ENCODE results near the gene ELOA2.

The ELOA2 gene, protein sequence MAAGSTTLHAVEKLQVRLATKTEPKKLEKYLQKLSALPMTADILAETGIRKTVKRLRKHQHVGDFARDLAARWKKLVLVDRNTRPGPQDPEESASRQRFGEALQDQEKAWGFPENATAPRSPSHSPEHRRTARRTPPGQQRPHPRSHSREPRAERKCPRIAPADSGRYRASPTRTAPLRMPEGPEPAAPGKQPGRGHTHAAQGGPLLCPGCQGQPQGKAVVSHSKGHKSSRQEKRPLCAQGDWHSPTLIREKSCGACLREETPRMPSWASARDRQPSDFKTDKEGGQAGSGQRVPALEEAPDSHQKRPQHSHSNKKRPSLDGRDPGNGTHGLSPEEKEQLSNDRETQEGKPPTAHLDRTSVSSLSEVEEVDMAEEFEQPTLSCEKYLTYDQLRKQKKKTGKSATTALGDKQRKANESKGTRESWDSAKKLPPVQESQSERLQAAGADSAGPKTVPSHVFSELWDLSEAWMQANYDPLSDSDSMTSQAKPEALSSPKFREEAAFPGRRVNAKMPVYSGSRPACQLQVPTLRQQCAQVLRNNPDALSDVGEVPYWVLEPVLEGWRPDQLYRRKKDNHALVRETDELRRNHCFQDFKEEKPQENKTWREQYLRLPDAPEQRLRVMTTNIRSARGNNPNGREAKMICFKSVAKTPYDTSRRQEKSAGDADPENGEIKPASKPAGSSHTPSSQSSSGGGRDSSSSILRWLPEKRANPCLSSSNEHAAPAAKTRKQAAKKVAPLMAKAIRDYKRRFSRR

GRCh38 chr18:47035156-47035671 lies at the start of gene ELOA2:
ELOA2 (minus strand) TSS chr18:47035621; CDS start chr18:47035264, 357 bp downstream.
- no peaks in the 10 kb centered on the region for H3K4me1 ChIP-seq (ENCODE audit: control insufficient read depth, insufficient read depth, low read length)
- H3K27ac ChIP-seq (ENCODE audit: low read depth, low read length) = no peak within 1 kb of the TSS
- H3K27me3 ChIP-seq (ENCODE audit: control insufficient read depth, insufficient read depth, low read length) = no peaks in the 10 kb centered on the region
- H3K4me3 ChIP-seq (ENCODE audit: low read depth, low read length) = no peak within 1 kb of the TSS
- H3K36me3 ChIP-seq (ENCODE audit: control insufficient read depth, insufficient read depth, low read length) = no peaks in the 10 kb centered on the region
- H3K9me3 ChIP-seq (ENCODE audit: control insufficient read depth, insufficient read depth, low read length) = no peaks in the 10 kb centered on the region
- no peak within 1 kb of the TSS for H3K9ac ChIP-seq (ENCODE audit: low read depth, low read length)

DNA sequence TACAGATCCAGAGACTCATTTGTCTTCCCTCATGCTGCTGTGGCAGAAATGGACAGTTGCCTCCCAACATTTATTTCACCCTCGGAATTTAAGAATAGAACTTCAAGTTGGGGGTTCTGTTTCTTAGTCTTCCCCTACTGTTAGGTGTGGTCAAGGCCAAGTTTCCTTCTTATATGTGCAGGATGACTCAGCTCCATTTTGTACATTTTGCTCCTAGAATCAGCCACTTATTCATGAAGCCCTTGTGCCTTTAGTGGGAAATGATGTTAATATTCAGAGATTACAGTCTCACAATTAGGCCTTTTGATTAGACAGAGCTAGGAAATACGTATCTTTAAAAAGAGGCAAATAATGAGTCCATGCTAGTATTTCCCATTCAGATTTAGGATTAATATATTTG lies 46.2 kb upstream of the ELOA2 start:
- no peaks in the 10 kb centered on the region for H3K36me3 ChIP-seq (ENCODE audit: control insufficient read depth, insufficient read depth, low read length)
- peaks cover 3% of the 10 kb centered on the region; the same call in 1 of the 2 replicates for H3K4me1 ChIP-seq (ENCODE audit: control insufficient read depth, insufficient read depth, low read length)
- no peak overlapping the region for H3K4me3 ChIP-seq (ENCODE audit: low read depth, low read length)
- no peak overlapping the region for H3K27ac ChIP-seq (ENCODE audit: low read depth, low read length)
- no peaks in the 10 kb centered on the region for H3K9me3 ChIP-seq (ENCODE audit: control insufficient read depth, insufficient read depth, low read length)
- no peaks in the 10 kb centered on the region for H3K27me3 ChIP-seq (ENCODE audit: control insufficient read depth, insufficient read depth, low read length)
- no peak overlapping the region for H3K9ac ChIP-seq (ENCODE audit: low read depth, low read length)

DNA sequence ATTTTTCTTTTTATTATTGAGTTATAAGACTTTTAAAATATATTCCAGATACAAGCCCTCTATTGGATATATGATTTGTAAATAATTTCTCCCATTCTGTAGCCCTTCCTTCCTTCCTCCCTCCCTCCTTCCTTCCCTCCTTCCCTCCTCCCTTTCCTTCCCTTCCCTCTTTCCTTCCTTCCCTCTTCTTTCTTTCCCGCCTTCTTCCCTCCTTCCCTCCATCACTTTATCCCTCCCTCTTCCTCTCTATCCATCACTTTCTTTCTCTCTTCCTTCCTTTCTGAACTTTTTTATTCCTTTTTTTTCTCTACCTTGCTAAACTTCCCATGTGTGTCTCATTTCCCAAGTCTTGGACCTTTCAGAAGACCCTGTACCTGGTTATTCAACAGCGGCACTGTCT lies 45.5 kb upstream of the ELOA2 start:
- Histone ChIP-seq H3K27ac (ENCODE audit: low read depth, low read length) (no peak overlapping the region), H3K4me3 (ENCODE audit: low read depth, low read length) (no peak overlapping the region), H3K27me3 (ENCODE audit: control insufficient read depth, insufficient read depth, low read length) (no peaks in the 10 kb centered on the region), H3K36me3 (ENCODE audit: control insufficient read depth, insufficient read depth, low read length) (no peaks in the 10 kb centered on the region), H3K9ac (ENCODE audit: low read depth, low read length) (no peak overlapping the region), H3K4me1 (ENCODE audit: control insufficient read depth, insufficient read depth, low read length) (peaks cover 3% of the 10 kb centered on the region; the same call in 1 of the 2 replicates), H3K9me3 (ENCODE audit: control insufficient read depth, insufficient read depth, low read length) (no peaks in the 10 kb centered on the region)

DNA sequence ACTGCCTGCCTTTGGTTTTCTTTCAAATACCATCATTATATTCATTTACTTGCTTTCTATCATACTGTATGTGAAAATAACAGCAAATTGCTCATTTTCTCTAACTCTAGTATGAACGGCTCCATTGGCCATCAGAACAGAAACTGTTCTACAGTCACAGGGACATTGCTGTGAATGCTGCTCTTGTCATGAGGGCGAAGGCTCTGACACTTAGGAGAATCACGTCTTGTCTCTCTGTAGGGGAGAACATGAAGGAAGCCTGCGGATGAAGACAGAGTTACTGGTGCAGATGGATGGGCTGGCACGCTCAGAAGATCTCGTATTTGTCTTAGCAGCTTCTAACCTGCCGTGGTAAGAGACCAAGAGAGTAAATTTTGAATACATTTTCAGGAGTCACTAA lies 41.7 kb upstream of the ELOA2 start:
- H3K4me1 ChIP-seq (ENCODE audit: control insufficient read depth, insufficient read depth, low read length) = peaks cover 14% of the 10 kb centered on the region
- H3K9ac ChIP-seq (ENCODE audit: low read depth, low read length) = no peak overlapping the region
- H3K27me3 ChIP-seq (ENCODE audit: control insufficient read depth, insufficient read depth, low read length) = no peaks in the 10 kb centered on the region
- no peaks in the 10 kb centered on the region for H3K36me3 ChIP-seq (ENCODE audit: control insufficient read depth, insufficient read depth, low read length)
- no peaks in the 10 kb centered on the region for H3K9me3 ChIP-seq (ENCODE audit: control insufficient read depth, insufficient read depth, low read length)
- H3K4me3 ChIP-seq (ENCODE audit: low read depth, low read length) = no peak overlapping the region
- H3K27ac ChIP-seq (ENCODE audit: low read depth, low read length) = no peak overlapping the region

- Histone ChIP-seq H3K4me1 (ENCODE audit: control insufficient read depth, insufficient read depth, low read length) (peaks cover 14% of the 10 kb centered on the region), H3K36me3 (ENCODE audit: control insufficient read depth, insufficient read depth, low read length) (no peaks in the 10 kb centered on the region), H3K9me3 (ENCODE audit: control insufficient read depth, insufficient read depth, low read length) (no peaks in the 10 kb centered on the region), H3K27ac (ENCODE audit: low read depth, low read length) (peak overlapping the region; percentile 69), H3K9ac (ENCODE audit: low read depth, low read length) (no peak overlapping the region), H3K4me3 (ENCODE audit: low read depth, low read length) (no peak overlapping the region), H3K27me3 (ENCODE audit: control insufficient read depth, insufficient read depth, low read length) (no peaks in the 10 kb centered on the region)
Measured at GRCh38 chr18:47075098-47075883, 39.9 kb upstream of the ELOA2 start.

GRCh38 chr18:47067648-47068047 lies 32.2 kb upstream of the ELOA2 start:
- Histone ChIP-seq H3K4me3 (ENCODE audit: low read depth, low read length) (no peak overlapping the region), H3K9me3 (ENCODE audit: control insufficient read depth, insufficient read depth, low read length) (no peaks in the 10 kb centered on the region), H3K36me3 (ENCODE audit: control insufficient read depth, insufficient read depth, low read length) (no peaks in the 10 kb centered on the region), H3K9ac (ENCODE audit: low read depth, low read length) (no peak overlapping the region), H3K27ac (ENCODE audit: low read depth, low read length) (no peak overlapping the region), H3K4me1 (ENCODE audit: control insufficient read depth, insufficient read depth, low read length) (peaks cover 7% of the 10 kb centered on the region; the same call in 1 of the 2 replicates), H3K27me3 (ENCODE audit: control insufficient read depth, insufficient read depth, low read length) (no peaks in the 10 kb centered on the region)

DNA sequence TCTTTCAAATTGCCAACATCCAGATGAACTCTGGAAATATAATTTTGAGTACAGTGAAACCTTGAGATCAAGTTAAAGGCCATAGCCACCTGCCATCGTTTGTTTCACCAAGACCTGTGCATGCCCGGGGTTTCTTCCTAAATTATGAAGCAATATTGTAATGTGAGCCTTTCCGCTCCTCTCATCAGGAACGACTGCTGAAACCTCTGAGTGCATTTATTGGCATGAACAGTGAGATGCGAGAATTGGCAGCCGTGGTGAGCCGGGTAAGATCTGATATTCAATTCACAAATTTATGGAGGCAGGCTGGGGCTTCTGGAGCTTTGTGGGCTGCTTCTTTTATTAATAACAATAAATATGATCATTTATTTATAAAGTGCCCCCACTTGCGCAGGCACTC lies 27.7 kb upstream of the ELOA2 start:
- no peaks in the 10 kb centered on the region for H3K36me3 ChIP-seq (ENCODE audit: control insufficient read depth, insufficient read depth, low read length)
- H3K27ac ChIP-seq (ENCODE audit: low read depth, low read length) = no peak overlapping the region
- no peaks in the 10 kb centered on the region for H3K4me1 ChIP-seq (ENCODE audit: control insufficient read depth, insufficient read depth, low read length)
- no peaks in the 10 kb centered on the region for H3K27me3 ChIP-seq (ENCODE audit: control insufficient read depth, insufficient read depth, low read length)
- no peak overlapping the region for H3K9ac ChIP-seq (ENCODE audit: low read depth, low read length)
- H3K4me3 ChIP-seq (ENCODE audit: low read depth, low read length) = no peak overlapping the region
- H3K9me3 ChIP-seq (ENCODE audit: control insufficient read depth, insufficient read depth, low read length) = no peaks in the 10 kb centered on the region

- no peaks in the 10 kb centered on the region for H3K9me3 ChIP-seq (ENCODE audit: control insufficient read depth, insufficient read depth, low read length)
- H3K4me3 ChIP-seq (ENCODE audit: low read depth, low read length) = no peak overlapping the region
- no peaks in the 10 kb centered on the region for H3K4me1 ChIP-seq (ENCODE audit: control insufficient read depth, insufficient read depth, low read length)
- no peaks in the 10 kb centered on the region for H3K27me3 ChIP-seq (ENCODE audit: control insufficient read depth, insufficient read depth, low read length)
- H3K36me3 ChIP-seq (ENCODE audit: control insufficient read depth, insufficient read depth, low read length) = no peaks in the 10 kb centered on the region
- H3K27ac ChIP-seq (ENCODE audit: low read depth, low read length) = no peak overlapping the region
- no peak overlapping the region for H3K9ac ChIP-seq (ENCODE audit: low read depth, low read length)
Measured at GRCh38 chr18:47062471-47062870, 27.1 kb upstream of the ELOA2 start.

DNA sequence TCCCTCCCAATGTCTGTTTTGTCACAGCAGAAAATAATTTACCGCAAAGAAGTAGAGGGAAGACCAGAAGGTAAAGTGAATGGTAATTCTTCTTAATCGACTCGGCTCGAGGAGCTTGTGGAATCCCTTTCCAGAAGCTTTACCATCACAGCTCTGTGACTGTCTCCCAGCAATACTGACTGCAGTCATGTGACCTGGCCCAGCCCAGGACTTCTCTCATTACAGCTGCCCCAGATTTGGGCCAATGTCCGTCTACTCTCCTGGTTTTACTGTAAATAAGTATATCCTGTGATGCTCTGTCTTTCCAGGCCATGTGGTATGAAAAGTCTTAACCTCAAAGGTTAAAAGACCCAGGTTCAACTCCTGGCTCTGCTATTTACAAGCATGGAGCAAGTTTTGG lies 18.9 kb upstream of the ELOA2 start:
- Histone ChIP-seq H3K36me3 (ENCODE audit: control insufficient read depth, insufficient read depth, low read length) (no peaks in the 10 kb centered on the region), H3K9me3 (ENCODE audit: control insufficient read depth, insufficient read depth, low read length) (no peaks in the 10 kb centered on the region), H3K4me1 (ENCODE audit: control insufficient read depth, insufficient read depth, low read length) (no peaks in the 10 kb centered on the region), H3K9ac (ENCODE audit: low read depth, low read length) (no peak overlapping the region), H3K4me3 (ENCODE audit: low read depth, low read length) (no peak overlapping the region), H3K27ac (ENCODE audit: low read depth, low read length) (no peak overlapping the region), H3K27me3 (ENCODE audit: control insufficient read depth, insufficient read depth, low read length) (no peaks in the 10 kb centered on the region)

DNA sequence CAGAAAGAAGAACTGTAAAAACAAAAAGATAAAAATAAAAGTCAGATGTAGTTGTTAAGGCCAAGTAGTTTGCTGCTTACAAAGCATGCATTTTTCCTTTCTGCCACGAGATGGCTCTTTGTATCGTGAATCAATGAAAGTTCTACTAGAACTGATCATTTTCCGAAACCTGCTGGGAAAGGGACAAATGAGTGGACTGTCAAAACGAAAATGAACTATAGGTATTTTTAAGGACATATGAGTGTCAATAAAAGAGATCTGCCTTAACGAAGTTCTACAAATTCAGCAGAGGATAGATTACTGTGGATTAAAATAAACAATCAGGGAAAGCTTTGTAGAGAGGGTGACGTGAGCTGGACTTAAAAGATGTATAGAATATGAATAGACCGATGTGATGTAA lies 15.0 kb upstream of the ELOA2 start:
- Histone ChIP-seq H3K27ac (ENCODE audit: low read depth, low read length) (no peak overlapping the region), H3K9me3 (ENCODE audit: control insufficient read depth, insufficient read depth, low read length) (no peaks in the 10 kb centered on the region), H3K4me1 (ENCODE audit: control insufficient read depth, insufficient read depth, low read length) (no peaks in the 10 kb centered on the region), H3K27me3 (ENCODE audit: control insufficient read depth, insufficient read depth, low read length) (no peaks in the 10 kb centered on the region), H3K9ac (ENCODE audit: low read depth, low read length) (no peak overlapping the region), H3K4me3 (ENCODE audit: low read depth, low read length) (no peak overlapping the region), H3K36me3 (ENCODE audit: control insufficient read depth, insufficient read depth, low read length) (no peaks in the 10 kb centered on the region)

Measured in HUES48 (cell line).